Body of pancreas (tissue), 4 donors: Measurements from ENCODE around the gene TCIRG1.

ENCODE experiments used
- POLR2A ChIP-seq, 3 donors: fragments of 450-650 bp; IDR thresholded peaks; one replicate each; pipeline ENCODE4 v1.6.1; 2016; ENCODE audit warnings: antibody characterized with exemption in 3 of 3, mild to moderate bottlenecking in 2 of 3
- TF ChIP-seq, protein P1 (sequence below), 7 experiments: fragments of 450-650 bp in 4 of 7; fragments of 200-600 bp in 3 of 7; sonication (generic) in 3 of 7; IDR thresholded peaks; one replicate each; pipeline ENCODE4 v1.5.1; 2016 to 2019; ENCODE audit warnings: antibody characterized with exemption in 7 of 7

DNA sequence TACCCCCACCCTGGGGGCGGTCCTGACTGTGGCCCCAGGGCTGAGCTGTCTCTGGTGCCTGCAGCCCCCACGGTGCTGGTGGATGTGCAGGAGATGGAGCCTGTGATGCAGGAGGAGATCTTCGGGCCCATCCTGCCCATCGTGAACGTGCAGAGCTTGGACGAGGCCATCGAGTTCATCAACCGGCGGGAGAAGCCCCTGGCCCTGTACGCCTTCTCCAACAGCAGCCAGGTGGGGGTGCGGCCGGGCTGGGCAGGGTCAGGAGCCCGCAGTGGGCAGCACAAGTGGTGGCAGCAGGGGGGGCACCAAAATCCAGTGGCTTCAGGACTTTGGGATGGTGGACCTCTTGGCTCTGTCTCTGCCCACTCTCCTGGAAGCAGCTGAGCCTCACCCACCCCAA lies 16.3 kb upstream of the TCIRG1 start:
- TF ChIP-seq POLR2A (IDR thresholded peaks at IDR 0.05), result no peak
- TF ChIP-seq, protein P1, sequence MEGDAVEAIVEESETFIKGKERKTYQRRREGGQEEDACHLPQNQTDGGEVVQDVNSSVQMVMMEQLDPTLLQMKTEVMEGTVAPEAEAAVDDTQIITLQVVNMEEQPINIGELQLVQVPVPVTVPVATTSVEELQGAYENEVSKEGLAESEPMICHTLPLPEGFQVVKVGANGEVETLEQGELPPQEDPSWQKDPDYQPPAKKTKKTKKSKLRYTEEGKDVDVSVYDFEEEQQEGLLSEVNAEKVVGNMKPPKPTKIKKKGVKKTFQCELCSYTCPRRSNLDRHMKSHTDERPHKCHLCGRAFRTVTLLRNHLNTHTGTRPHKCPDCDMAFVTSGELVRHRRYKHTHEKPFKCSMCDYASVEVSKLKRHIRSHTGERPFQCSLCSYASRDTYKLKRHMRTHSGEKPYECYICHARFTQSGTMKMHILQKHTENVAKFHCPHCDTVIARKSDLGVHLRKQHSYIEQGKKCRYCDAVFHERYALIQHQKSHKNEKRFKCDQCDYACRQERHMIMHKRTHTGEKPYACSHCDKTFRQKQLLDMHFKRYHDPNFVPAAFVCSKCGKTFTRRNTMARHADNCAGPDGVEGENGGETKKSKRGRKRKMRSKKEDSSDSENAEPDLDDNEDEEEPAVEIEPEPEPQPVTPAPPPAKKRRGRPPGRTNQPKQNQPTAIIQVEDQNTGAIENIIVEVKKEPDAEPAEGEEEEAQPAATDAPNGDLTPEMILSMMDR (IDR thresholded peaks at IDR 0.05), result no peak
